Measurements from ENCODE around the gene ACSF2. TPM values are rescaled to one million over a fixed set of nuclear protein-coding genes. Genes with fewer than 3 reads are reported as not detected.
A peak's percentile ranks its signal among the peaks of the same experiment; 100 is the strongest.

ACSF2 gene
- total RNA-seq, 2 experiments from 2014 or later = 33.1 to 33.4 TPM

GRCh38 chr17:50481648-50482047 lies 55.6 kb downstream of the ACSF2 start:
- Mint-ChIP-seq H3K4me1 (ENCODE audit: low read depth) (peaks cover 18% of the 10 kb centered on the region), H3K9me3 (ENCODE audit: insufficient read depth) (no peaks in the 10 kb centered on the region), H3K27ac (no peak overlapping the region), H3K27me3 (ENCODE audit: low read depth) (no peaks in the 10 kb centered on the region), H3K4me3 (no peak overlapping the region), H3K36me3 (ENCODE audit: low read depth) (peaks cover 13% of the 10 kb centered on the region)
- ChIA-PET CTCF (interaction anchor here (0.9 to 4.2 kb wide), 5 partner anchors 20 to 145 kb away, joined by 3 to 28 read pairs (median 3); no protein-coding TSS in a partner anchor), POLR2A (no interaction called here)
- DNase-seq = no peak
- ATAC-seq = no peak

- DNase-seq (no peak), ATAC-seq (no peak)
- no peaks in the 10 kb centered on the region for H3K9me3 Mint-ChIP-seq (ENCODE audit: insufficient read depth)
- no peak overlapping the region for H3K27ac Mint-ChIP-seq
- peaks cover 13% of the 10 kb centered on the region for H3K36me3 Mint-ChIP-seq (ENCODE audit: low read depth)
- no peaks in the 10 kb centered on the region for H3K27me3 Mint-ChIP-seq (ENCODE audit: low read depth)
- peaks cover 18% of the 10 kb centered on the region for H3K4me1 Mint-ChIP-seq (ENCODE audit: low read depth)
- CTCF ChIA-PET = interaction anchor here (0.9 to 4.2 kb wide), 5 partner anchors 19 to 144 kb away, joined by 3 to 28 read pairs (median 3); no protein-coding TSS in a partner anchor
- H3K4me3 Mint-ChIP-seq = no peak overlapping the region
- POLR2A ChIA-PET = no interaction called here
Observed at GRCh38 chr17:50482110-50482509, 56.1 kb downstream of the ACSF2 start.

- Mint-ChIP-seq H3K9me3 (ENCODE audit: insufficient read depth) (no peaks in the 10 kb centered on the region), H3K4me1 (ENCODE audit: low read depth) (peaks cover 18% of the 10 kb centered on the region), H3K36me3 (ENCODE audit: low read depth) (peaks cover 13% of the 10 kb centered on the region), H3K27ac (no peak overlapping the region), H3K4me3 (no peak overlapping the region), H3K27me3 (ENCODE audit: low read depth) (no peaks in the 10 kb centered on the region)
- POLR2A ChIA-PET = interaction anchor here (0.7 kb wide), 1 partner anchor 64 kb away, joined by 3 read pairs; the partner anchor contains the start of gene SPATA20
- CTCF ChIA-PET = interaction anchor here (0.7 to 4.2 kb wide), 7 partner anchors 9 to 144 kb away, joined by 3 to 28 read pairs (median 3); no protein-coding TSS in a partner anchor
- DNase-seq (peak; percentile 82), ATAC-seq (no peak)
Observed at GRCh38 chr17:50482516-50482915, 56.5 kb downstream of the ACSF2 start.

- ATAC-seq = no peak
- ChIA-PET CTCF (interaction anchor here (0.7 to 4.2 kb wide), 7 partner anchors 9 to 273 kb away, joined by 3 to 28 read pairs (median 3); no protein-coding TSS in a partner anchor), POLR2A (interaction anchor here (0.7 kb wide), 1 partner anchor 64 kb away, joined by 3 read pairs; the partner anchor contains the start of gene SPATA20)
- H3K4me1 Mint-ChIP-seq (ENCODE audit: low read depth) = peaks cover 14% of the 10 kb centered on the region
- H3K27ac Mint-ChIP-seq = no peak overlapping the region
- no peaks in the 10 kb centered on the region for H3K9me3 Mint-ChIP-seq (ENCODE audit: insufficient read depth)
- H3K27me3 Mint-ChIP-seq (ENCODE audit: low read depth) = no peaks in the 10 kb centered on the region
- no peak overlapping the region for H3K4me3 Mint-ChIP-seq
- no peak for DNase-seq
- H3K36me3 Mint-ChIP-seq (ENCODE audit: low read depth) = peaks cover 12% of the 10 kb centered on the region
Observed at GRCh38 chr17:50483266-50483665, 57.2 kb downstream of the ACSF2 start.

GRCh38 chr17:50484386-50485155 lies 58.6 kb downstream of the ACSF2 start:
- ChIA-PET CTCF (interaction anchor here (0.8 to 4.2 kb wide), 8 partner anchors 13 to 272 kb away, joined by 3 to 28 read pairs (median 4); no protein-coding TSS in a partner anchor), POLR2A (interaction anchor here (0.5 kb wide), 1 partner anchor 290 kb away, joined by 3 read pairs; no protein-coding TSS in a partner anchor)
- Mint-ChIP-seq H3K4me1 (ENCODE audit: low read depth) (peaks cover 11% of the 10 kb centered on the region), H3K9me3 (ENCODE audit: insufficient read depth) (no peaks in the 10 kb centered on the region), H3K27ac (no peak overlapping the region), H3K27me3 (ENCODE audit: low read depth) (no peaks in the 10 kb centered on the region), H3K4me3 (no peak overlapping the region), H3K36me3 (ENCODE audit: low read depth) (peaks cover 10% of the 10 kb centered on the region)
- no peak for ATAC-seq
- no peak for DNase-seq

GRCh38 chr17:50487213-50488096 lies 61.4 kb downstream of the ACSF2 start:
- ATAC-seq = no peak
- ChIA-PET CTCF (interaction anchor here (1.0 to 1.6 kb wide), 3 partner anchors 8 to 16 kb away, joined by 3 to 4 read pairs (median 3); no protein-coding TSS in a partner anchor), POLR2A (no interaction called here)
- Mint-ChIP-seq H3K4me1 (ENCODE audit: low read depth) (no peaks in the 10 kb centered on the region), H3K4me3 (no peak overlapping the region), H3K9me3 (ENCODE audit: insufficient read depth) (no peaks in the 10 kb centered on the region), H3K27me3 (ENCODE audit: low read depth) (no peaks in the 10 kb centered on the region), H3K36me3 (ENCODE audit: low read depth) (peaks cover 8% of the 10 kb centered on the region), H3K27ac (no peak overlapping the region)
- DNase-seq = no peak

- Mint-ChIP-seq H3K27ac (no peak overlapping the region), H3K4me1 (ENCODE audit: low read depth) (no peaks in the 10 kb centered on the region), H3K36me3 (ENCODE audit: low read depth) (peaks cover 1% of the 10 kb centered on the region), H3K9me3 (ENCODE audit: insufficient read depth) (no peaks in the 10 kb centered on the region), H3K27me3 (ENCODE audit: low read depth) (peaks cover 1% of the 10 kb centered on the region), H3K4me3 (no peak overlapping the region)
- DNase-seq (no peak), ATAC-seq (no peak)
- ChIA-PET CTCF (interaction anchor here (1.2 to 1.6 kb wide), 2 partner anchors 10 kb away, joined by 3 to 6 read pairs; no protein-coding TSS in a partner anchor), POLR2A (interaction anchor here (1.1 kb wide), 1 partner anchor 9 kb away, joined by 3 read pairs; no protein-coding TSS in a partner anchor)
Observed at GRCh38 chr17:50488880-50489279, 62.9 kb downstream of the ACSF2 start.

GRCh38 chr17:50491505-50491904 lies 65.5 kb downstream of the ACSF2 start:
- CTCF ChIA-PET = interaction anchor here (1.6 kb wide), 1 partner anchor 9 kb away, joined by 4 read pairs; no protein-coding TSS in a partner anchor
- no peak for ATAC-seq
- peaks cover 2% of the 10 kb centered on the region for H3K27me3 Mint-ChIP-seq (ENCODE audit: low read depth)
- no peaks in the 10 kb centered on the region for H3K36me3 Mint-ChIP-seq (ENCODE audit: low read depth)
- POLR2A ChIA-PET = no interaction called here
- H3K4me1 Mint-ChIP-seq (ENCODE audit: low read depth) = no peaks in the 10 kb centered on the region
- no peak overlapping the region for H3K4me3 Mint-ChIP-seq
- no peak for DNase-seq
- no peak overlapping the region for H3K27ac Mint-ChIP-seq
- H3K9me3 Mint-ChIP-seq (ENCODE audit: insufficient read depth) = no peaks in the 10 kb centered on the region

GRCh38 chr17:50492214-50492613 lies 66.2 kb downstream of the ACSF2 start:
- CTCF ChIA-PET = interaction anchor here (1.2 to 1.6 kb wide), 2 partner anchors 9 to 12 kb away, joined by 3 to 4 read pairs; no protein-coding TSS in a partner anchor
- peaks cover 4% of the 10 kb centered on the region for H3K27me3 Mint-ChIP-seq (ENCODE audit: low read depth)
- H3K9me3 Mint-ChIP-seq (ENCODE audit: insufficient read depth) = no peaks in the 10 kb centered on the region
- no peak for DNase-seq
- H3K4me1 Mint-ChIP-seq (ENCODE audit: low read depth) = no peaks in the 10 kb centered on the region
- no peak overlapping the region for H3K27ac Mint-ChIP-seq
- no peak for ATAC-seq
- no peak overlapping the region for H3K4me3 Mint-ChIP-seq
- H3K36me3 Mint-ChIP-seq (ENCODE audit: low read depth) = no peaks in the 10 kb centered on the region
- POLR2A ChIA-PET = no interaction called here

- Mint-ChIP-seq H3K36me3 (ENCODE audit: low read depth) (no peaks in the 10 kb centered on the region), H3K27me3 (ENCODE audit: low read depth) (peaks cover 4% of the 10 kb centered on the region), H3K4me3 (no peak overlapping the region), H3K9me3 (ENCODE audit: insufficient read depth) (no peaks in the 10 kb centered on the region), H3K4me1 (ENCODE audit: low read depth) (no peaks in the 10 kb centered on the region), H3K27ac (no peak overlapping the region)
- CTCF ChIA-PET = interaction anchor here (0.6 to 1.3 kb wide), 3 partner anchors 18 to 132 kb away, joined by 3 to 4 read pairs (median 3); no protein-coding TSS in a partner anchor
- DNase-seq = no peak
- POLR2A ChIA-PET = no interaction called here
- no peak for ATAC-seq
Observed at GRCh38 chr17:50493744-50494143, 67.7 kb downstream of the ACSF2 start.

GRCh38 chr17:50495217-50495823 lies 69.3 kb downstream of the ACSF2 start:
- no peak for DNase-seq
- Mint-ChIP-seq H3K4me3 (no peak overlapping the region), H3K27me3 (ENCODE audit: low read depth) (peaks cover 4% of the 10 kb centered on the region), H3K4me1 (ENCODE audit: low read depth) (no peaks in the 10 kb centered on the region), H3K36me3 (ENCODE audit: low read depth) (no peaks in the 10 kb centered on the region), H3K27ac (no peak overlapping the region), H3K9me3 (ENCODE audit: insufficient read depth) (no peaks in the 10 kb centered on the region)
- ChIA-PET POLR2A (no interaction called here), CTCF (interaction anchor here (1.3 kb wide), 1 partner anchor 47 kb away, joined by 3 read pairs; no protein-coding TSS in a partner anchor)
- ATAC-seq = no peak
